CD14-positive monocyte (primary cell): ENCODE data around the gene VAV2. TPM values are rescaled to one million over a fixed set of nuclear protein-coding genes. Genes with fewer than 3 reads are reported as not detected.

Experiments used
- DNase-seq, 3 donors: peaks; one replicate each; pipeline ENCODE4 v3.0.0-alpha.2; 2011 to 2022
- H2AFZ ChIP-seq: 2 replicates; pipeline ENCODE4 v1.6.0; 2012; ENCODE audit warnings: mild to moderate bottlenecking, low read depth, low read length, inconsistent platforms; ENCODE audit not compliant: insufficient read depth, poor library complexity, severe bottlenecking
- H3K27ac ChIP-seq, 2 donors: 1 replicate in 1 of 2; 2 replicates in 1 of 2; pipeline ENCODE4 v1.5.1; 2012 to 2013; ENCODE audit warnings: low read length in 2 of 2, control low read depth in 1 of 2, inconsistent platforms in 1 of 2, low read depth in 1 of 2, mild to moderate bottlenecking in 1 of 2
- H3K27me3 ChIP-seq, 2 donors: one replicate each; pipeline versions ENCODE4 v1.6.0 to v1.6.1; 2011 to 2013; ENCODE audit warnings: low read length in 2 of 2; ENCODE audit not compliant: control insufficient read depth in 2 of 2, insufficient read depth in 2 of 2
- H3K36me3 ChIP-seq, 2 donors: replicated peaks in 1 of 2; 1 replicate in 1 of 2; 2 replicates in 1 of 2; pipeline versions ENCODE4 v1.5.1 to v1.6.1; 2012 to 2013; ENCODE audit warnings: low read length in 2 of 2, control low read depth in 1 of 2, inconsistent platforms in 1 of 2, mild to moderate bottlenecking in 1 of 2; ENCODE audit not compliant: insufficient read depth in 2 of 2, control insufficient read depth in 1 of 2
- H3K4me1 ChIP-seq, 2 donors: 1 replicate in 1 of 2; 2 replicates in 1 of 2; pipeline versions ENCODE4 v1.5.1 to v1.6.1; 2012 to 2013; ENCODE audit warnings: low read length in 2 of 2, control low read depth in 1 of 2, inconsistent platforms in 1 of 2, mild to moderate bottlenecking in 1 of 2, moderate library complexity in 1 of 2; ENCODE audit not compliant: insufficient read depth in 2 of 2, control insufficient read depth in 1 of 2
- H3K4me2 ChIP-seq: replicated peaks from 2 replicates; pipeline ENCODE3; 2012; ENCODE audit warnings: low read length, moderate library complexity, mild to moderate bottlenecking; ENCODE audit not compliant: poor library complexity, severe bottlenecking; ENCODE audit errors: extremely low read depth
- H3K4me3 ChIP-seq, 3 experiments: fragments of 200-600 bp in 1 of 3; sonication (generic) in 1 of 3; replicated peaks in 1 of 3; 1 replicate in 2 of 3; 2 replicates in 1 of 3; pipeline ENCODE4 v1.5.1; 2011 to 2013; ENCODE audit warnings: low read length in 3 of 3, mild to moderate bottlenecking in 3 of 3, control low read depth in 2 of 3, low read depth in 2 of 3, inconsistent platforms in 1 of 3, moderate library complexity in 1 of 3
- H3K79me2 ChIP-seq: 2 replicates; pipeline ENCODE4 v1.6.0; 2012; ENCODE audit warnings: mild to moderate bottlenecking, control low read depth, inconsistent platforms, low read length, moderate library complexity; ENCODE audit not compliant: insufficient read depth
- H3K9ac ChIP-seq: 2 replicates; pipeline ENCODE4 v1.6.0; 2017; ENCODE audit warnings: low read length, mild to moderate bottlenecking; ENCODE audit not compliant: insufficient read depth, poor library complexity, severe bottlenecking
- H3K9me3 ChIP-seq, 2 donors: replicated peaks in 1 of 2; 1 replicate in 1 of 2; 2 replicates in 1 of 2; pipeline versions ENCODE4 v1.5.1 to v1.6.1; 2012 to 2013; ENCODE audit warnings: low read length in 2 of 2, control low read depth in 1 of 2; ENCODE audit not compliant: control insufficient read depth in 1 of 2, insufficient read depth in 1 of 2
- H4K20me1 ChIP-seq: 2 replicates; pipeline ENCODE4 v1.6.0; 2012; ENCODE audit warnings: mild to moderate bottlenecking, low read length, control low read depth, moderate library complexity; ENCODE audit not compliant: insufficient read depth
- H3K27ac Mint-ChIP-seq, 7 donors: one replicate each; pipeline ENCODE4 v1.8.0; 2020; ENCODE audit warnings: mild to moderate bottlenecking in 7 of 7, mixed read lengths in 7 of 7, moderate library complexity in 6 of 7, inconsistent platforms in 2 of 7
- H3K27me3 Mint-ChIP-seq, 3 donors: one replicate each; pipeline ENCODE4 v1.8.0; 2021 to 2022; ENCODE audit warnings: low read depth in 3 of 3, mild to moderate bottlenecking in 3 of 3, mixed read lengths in 3 of 3, moderate library complexity in 3 of 3, inconsistent platforms in 1 of 3
- H3K36me3 Mint-ChIP-seq, 2 donors: one replicate each; pipeline ENCODE4 v1.8.0; 2020; ENCODE audit warnings: mixed read lengths in 2 of 2, inconsistent platforms in 1 of 2, mild to moderate bottlenecking in 1 of 2
- H3K4me1 Mint-ChIP-seq: one replicate; pipeline ENCODE4 v1.8.0; 2020; ENCODE audit warnings: mild to moderate bottlenecking, mixed read lengths
- H3K4me3 Mint-ChIP-seq, 2 donors: one replicate each; pipeline ENCODE4 v1.8.0; 2020; ENCODE audit warnings: mild to moderate bottlenecking in 2 of 2, mixed read lengths in 2 of 2, moderate library complexity in 1 of 2
- H3K9me3 Mint-ChIP-seq, 7 donors: one replicate each; pipeline ENCODE4 v1.8.0; 2020 to 2022; ENCODE audit warnings: mixed read lengths in 7 of 7, mild to moderate bottlenecking in 6 of 7, moderate library complexity in 6 of 7, inconsistent platforms in 2 of 7
- CTCF ChIP-seq: fragments of 200-600 bp; IDR thresholded peaks from one replicate; pipeline ENCODE4 v1.8.0; 2022; ENCODE audit warnings: antibody characterized with exemption, mild to moderate bottlenecking
- WGBS: methylation state at CpG from one replicate; pipeline ENCODE4 v1.1.5; 2013; ENCODE audit warnings: missing lambda C conversion rate; ENCODE audit not compliant: insufficient coverage; 5-methylcytosine and 5-hydroxymethylcytosine counted together
- intact Hi-C, 2 donors: fragments of 100-400 bp; cut with micrococcal nuclease; formaldehyde crosslinking; loops; one replicate each; pipeline versions ENCODE4 v1.15.0 to v1.15.1; 2023
- polyA plus RNA-seq, 3 donors: library from polyadenylated mRNA; depleted of rRNA in 1 of 3; unstranded in 2 of 3; stranded (reverse) in 1 of 3; fragments of 300-500 nt in 2 of 3; fragments of >200 nt in 1 of 3; fragmentation: Illumina TruSeq in 2 of 3; gene quantifications; 1 replicate in 2 of 3; 2 replicates in 1 of 3; pipeline ENCODE4 v1.2.3, GENCODE V29; 2012 to 2021

The VAV2 gene
- polyA plus RNA-seq, 3 donors = 2.3 to 13.6 (median 2.3) TPM

GRCh38 chr9:133939845-133940244 lies 52.3 kb downstream of the VAV2 start:
- H3K4me3 ChIP-seq = no peak overlapping the region
- intact Hi-C loops = no loop called here
- no peak for DNase-seq
- peaks cover 17% of the 10 kb centered on the region in 2 donors for H3K36me3 Mint-ChIP-seq
- no peak overlapping the region for H2AFZ ChIP-seq
- H3K27me3 Mint-ChIP-seq = peaks cover 0 to 3% (median 0%) of the 10 kb centered on the region in 3 donors
- no peaks in the 10 kb centered on the region for H3K27me3 ChIP-seq
- no peaks in the 10 kb centered on the region for H3K9me3 Mint-ChIP-seq
- H3K4me1 Mint-ChIP-seq = peaks cover 9% of the 10 kb centered on the region
- peaks cover 60% of the 10 kb centered on the region for H4K20me1 ChIP-seq
- WGBS = 96% methylated on average over 11 of the region's 12 CpGs
- no peak overlapping the region for H3K9ac ChIP-seq
- H3K4me3 Mint-ChIP-seq = no peak overlapping the region
- no peak for TF ChIP-seq CTCF
- H3K27ac Mint-ChIP-seq = peak overlapping the region in 2 of 7 donors; percentile 36 to 67
- H3K4me2 ChIP-seq = no peak overlapping the region
- H3K79me2 ChIP-seq = no peaks in the 10 kb centered on the region
- peaks cover 11 to 26% of the 10 kb centered on the region in 2 donors for H3K36me3 ChIP-seq
- no peak overlapping the region for H3K27ac ChIP-seq
- no peaks in the 10 kb centered on the region for H3K9me3 ChIP-seq
- H3K4me1 ChIP-seq = no peaks in the 10 kb centered on the region

DNA sequence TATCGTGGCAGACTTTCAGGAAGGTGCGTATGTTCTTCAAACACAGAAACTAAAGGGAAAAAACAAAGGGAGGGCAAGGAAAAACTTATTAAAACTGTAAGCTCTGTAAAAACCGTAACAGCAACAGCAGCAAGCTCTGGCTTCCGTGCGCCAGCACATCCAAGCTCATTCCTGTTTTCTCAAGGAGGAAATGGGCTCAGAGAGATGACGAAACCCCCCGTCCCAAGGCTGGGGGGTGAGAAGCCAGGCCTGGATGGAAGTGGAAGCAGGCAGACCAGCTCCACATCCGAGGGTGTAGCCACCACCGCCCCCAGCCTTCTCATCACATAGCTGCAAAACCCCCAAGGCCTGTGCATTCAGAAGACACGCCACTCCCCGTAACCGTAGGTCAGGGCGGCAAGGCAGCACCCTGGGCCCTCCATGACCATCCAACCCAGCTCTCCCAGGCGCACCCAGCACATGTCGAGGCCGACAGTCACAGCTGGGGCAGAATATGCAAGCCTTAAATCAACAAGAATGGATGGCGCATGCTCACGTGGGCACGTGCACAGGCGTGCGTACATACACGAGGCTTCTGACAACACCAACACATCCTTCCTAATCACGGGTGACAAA lies 52.8 kb downstream of the VAV2 start:
- Histone ChIP-seq H3K4me3 (no peak overlapping the region), H3K4me2 (no peak overlapping the region), H3K9me3 (no peaks in the 10 kb centered on the region), H3K79me2 (no peaks in the 10 kb centered on the region), H3K36me3 (peaks cover 11 to 26% of the 10 kb centered on the region in 2 donors), H3K4me1 (no peaks in the 10 kb centered on the region), H3K9ac (no peak overlapping the region), H4K20me1 (peaks cover 60% of the 10 kb centered on the region), H3K27ac (no peak overlapping the region), H3K27me3 (no peaks in the 10 kb centered on the region), H2AFZ (no peak overlapping the region)
- Mint-ChIP-seq H3K9me3 (no peaks in the 10 kb centered on the region), H3K27ac (peak overlapping the region in 1 of 7 donors; percentile 10), H3K27me3 (peaks cover 0 to 3% (median 0%) of the 10 kb centered on the region in 3 donors), H3K36me3 (peaks cover 18 to 20% of the 10 kb centered on the region in 2 donors), H3K4me1 (peaks cover 9% of the 10 kb centered on the region), H3K4me3 (no peak overlapping the region)
- no peak for TF ChIP-seq CTCF
- intact Hi-C loops = no loop called here
- 79% methylated on average over 16 of the region's 23 CpGs for whole genome bisulfite sequencing
- DNase-seq = no peak
